SK-N-SH treated with all-trans-retinoic acid at 6 μM for 48 hours (cell line): ENCODE data around the gene LGMN.

Experiments
- BACH2 ChIP-seq: fragments of 250-450 bp; sonication (Bioruptor Pico); IDR thresholded peaks from 2 replicates; pipeline ENCODE4 v1.9.0; 2021; ENCODE audit warnings: mild to moderate bottlenecking, borderline replicate concordance
- TOX ChIP-seq: fragments of 250-450 bp; sonication (Bioruptor Pico); IDR thresholded peaks from 2 replicates; pipeline ENCODE4 v1.8.0; 2021; ENCODE audit warnings: mild to moderate bottlenecking, moderate library complexity, borderline replicate concordance
- ZNF565 ChIP-seq: fragments of 450-650 bp; formaldehyde crosslinking; conservative IDR thresholded peaks from 2 replicates; pipeline ENCODE4 v1.5.0; 2020; ENCODE audit warnings: low read depth, mild to moderate bottlenecking, moderate library complexity
- TF ChIP-seq, protein P1 (sequence below): fragments of 250-450 bp; sonication (Bioruptor Pico); IDR thresholded peaks from 2 replicates; pipeline ENCODE4 v1.8.0; 2020; ENCODE audit warnings: mild to moderate bottlenecking, moderate library complexity, borderline replicate concordance

DNA sequence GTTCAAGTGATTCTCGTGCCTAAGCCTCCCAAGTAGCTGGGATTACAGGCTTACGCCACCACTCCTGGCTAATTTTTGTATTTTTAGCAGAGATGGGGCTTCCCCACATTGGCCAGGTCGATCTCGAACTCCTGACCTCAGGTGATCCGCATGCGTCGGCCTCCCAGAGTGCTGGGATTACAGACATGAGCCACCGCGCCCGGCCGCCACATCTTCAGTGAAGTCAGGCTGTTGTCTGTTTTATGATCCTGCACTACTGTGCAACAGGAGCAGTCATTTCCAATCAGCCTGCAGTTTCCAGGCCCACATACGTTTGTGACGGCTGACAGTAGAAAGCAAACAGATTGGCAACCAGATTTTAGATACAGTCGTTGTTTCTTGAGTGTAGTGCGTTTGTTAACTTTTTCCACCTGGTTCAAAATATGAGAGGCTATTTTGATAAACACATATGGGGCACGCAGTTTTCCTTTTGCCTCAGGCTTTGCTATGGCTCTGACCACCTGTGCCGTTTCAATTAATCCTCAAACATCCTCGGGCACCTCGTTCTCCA is 74.8 kb downstream of the LGMN start:
- TF ChIP-seq BACH2 (CRISPR knock-in tag) = no peak
- TF ChIP-seq TOX (CRISPR knock-in tag) = no peak
- no peak for TF ChIP-seq ZNF565 (CRISPR knock-in tag)
- TF ChIP-seq, protein P1, sequence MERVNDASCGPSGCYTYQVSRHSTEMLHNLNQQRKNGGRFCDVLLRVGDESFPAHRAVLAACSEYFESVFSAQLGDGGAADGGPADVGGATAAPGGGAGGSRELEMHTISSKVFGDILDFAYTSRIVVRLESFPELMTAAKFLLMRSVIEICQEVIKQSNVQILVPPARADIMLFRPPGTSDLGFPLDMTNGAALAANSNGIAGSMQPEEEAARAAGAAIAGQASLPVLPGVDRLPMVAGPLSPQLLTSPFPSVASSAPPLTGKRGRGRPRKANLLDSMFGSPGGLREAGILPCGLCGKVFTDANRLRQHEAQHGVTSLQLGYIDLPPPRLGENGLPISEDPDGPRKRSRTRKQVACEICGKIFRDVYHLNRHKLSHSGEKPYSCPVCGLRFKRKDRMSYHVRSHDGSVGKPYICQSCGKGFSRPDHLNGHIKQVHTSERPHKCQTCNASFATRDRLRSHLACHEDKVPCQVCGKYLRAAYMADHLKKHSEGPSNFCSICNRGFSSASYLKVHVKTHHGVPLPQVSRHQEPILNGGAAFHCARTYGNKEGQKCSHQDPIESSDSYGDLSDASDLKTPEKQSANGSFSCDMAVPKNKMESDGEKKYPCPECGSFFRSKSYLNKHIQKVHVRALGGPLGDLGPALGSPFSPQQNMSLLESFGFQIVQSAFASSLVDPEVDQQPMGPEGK (CRISPR knock-in tag) = no peak
